ENCODE results near the gene UBE2M. TPM values are rescaled to one million over a fixed set of nuclear protein-coding genes. Genes with fewer than 3 reads are reported as not detected.
A peak's percentile ranks its signal among the peaks of the same experiment; 100 is the strongest.

UBE2M gene
- total RNA-seq, 1 donor from 2014 or later, result 73.6 TPM

GRCh38 chr19:58519355-58520256 is 38.8 kb downstream of the UBE2M start, which contains the start of gene ZBTB45:
Gene ZBTB45 (minus strand): TSS chr19:58519810. CDS start chr19:58517673, 2,137 bp downstream.
- Histone ChIP-seq H3K4me3 (ENCODE audit: low read length in 3 of 3) (peak within 1 kb of the TSS; percentile 93 to 97 (median 96)), H3K9me3 (ENCODE audit: control insufficient read depth in 3 of 3, low read length in 3 of 3) (no peaks in the 10 kb centered on the region), H3K9ac (ENCODE audit: low read depth in 1 of 3, low read length in 3 of 3) (peak within 1 kb of the TSS; percentile 95 to 96 (median 95)), H3K27me3 (ENCODE audit: control insufficient read depth in 3 of 3, insufficient read depth in 3 of 3, low read length in 3 of 3) (no peaks in the 10 kb centered on the region), H3K4me1 (ENCODE audit: control insufficient read depth in 3 of 3, insufficient read depth in 3 of 3, low read length in 3 of 3) (peaks cover 38 to 55% (median 38%) of the 10 kb centered on the region in 3 donors), H3K36me3 (ENCODE audit: control insufficient read depth in 3 of 3, insufficient read depth in 3 of 3, low read length in 3 of 3) (peaks cover 11 to 18% (median 17%) of the 10 kb centered on the region in 3 donors), H3K27ac (ENCODE audit: low read depth, low read length) (peak within 1 kb of the TSS; percentile 94)

- Histone ChIP-seq H3K27me3 (ENCODE audit: control insufficient read depth in 3 of 3, insufficient read depth in 3 of 3, low read length in 3 of 3) (no peaks in the 10 kb centered on the region), H3K4me1 (ENCODE audit: control insufficient read depth in 3 of 3, insufficient read depth in 3 of 3, low read length in 3 of 3) (peaks cover 41 to 59% (median 42%) of the 10 kb centered on the region in 3 donors), H3K27ac (ENCODE audit: low read depth, low read length) (peak overlapping the region; percentile 94), H3K9me3 (ENCODE audit: control insufficient read depth in 3 of 3, low read length in 3 of 3) (no peaks in the 10 kb centered on the region), H3K36me3 (ENCODE audit: control insufficient read depth in 3 of 3, insufficient read depth in 3 of 3, low read length in 3 of 3) (peaks cover 11 to 18% (median 17%) of the 10 kb centered on the region in 3 donors), H3K4me3 (ENCODE audit: low read length in 3 of 3) (peak overlapping the region; percentile 93 to 97 (median 96)), H3K9ac (ENCODE audit: low read depth in 1 of 3, low read length in 3 of 3) (peak overlapping the region; percentile 95 to 96 (median 95))
These were observed 39.4 kb downstream of the UBE2M start for GRCh38 chr19:58519087-58519354.

GRCh38 chr19:58518256-58519086 is 39.9 kb downstream of the UBE2M start:
- Histone ChIP-seq H3K9ac (ENCODE audit: low read depth in 1 of 3, low read length in 3 of 3) (peak overlapping the region; percentile 95 to 96 (median 95)), H3K4me3 (ENCODE audit: low read length in 3 of 3) (peak overlapping the region; percentile 93 to 97 (median 96)), H3K9me3 (ENCODE audit: control insufficient read depth in 3 of 3, low read length in 3 of 3) (no peaks in the 10 kb centered on the region), H3K4me1 (ENCODE audit: control insufficient read depth in 3 of 3, insufficient read depth in 3 of 3, low read length in 3 of 3) (peaks cover 44 to 59% (median 46%) of the 10 kb centered on the region in 3 donors), H3K27me3 (ENCODE audit: control insufficient read depth in 3 of 3, insufficient read depth in 3 of 3, low read length in 3 of 3) (no peaks in the 10 kb centered on the region), H3K36me3 (ENCODE audit: control insufficient read depth in 3 of 3, insufficient read depth in 3 of 3, low read length in 3 of 3) (peaks cover 11 to 18% (median 17%) of the 10 kb centered on the region in 3 donors), H3K27ac (ENCODE audit: low read depth, low read length) (peak overlapping the region; percentile 94)

GRCh38 chr19:58516964-58517833 is 41.2 kb downstream of the UBE2M start:
- Histone ChIP-seq H3K36me3 (ENCODE audit: control insufficient read depth in 3 of 3, insufficient read depth in 3 of 3, low read length in 3 of 3) (peaks cover 12 to 18% (median 17%) of the 10 kb centered on the region in 3 donors), H3K4me1 (ENCODE audit: control insufficient read depth in 3 of 3, insufficient read depth in 3 of 3, low read length in 3 of 3) (peaks cover 44 to 59% (median 46%) of the 10 kb centered on the region in 3 donors), H3K9me3 (ENCODE audit: control insufficient read depth in 3 of 3, low read length in 3 of 3) (no peaks in the 10 kb centered on the region)

GRCh38 chr19:58516246-58516836 is 42.1 kb downstream of the UBE2M start:
- Histone ChIP-seq H3K4me3 (ENCODE audit: low read length in 3 of 3) (no peak overlapping the region), H3K4me1 (ENCODE audit: control insufficient read depth in 3 of 3, insufficient read depth in 3 of 3, low read length in 3 of 3) (peaks cover 43 to 59% (median 44%) of the 10 kb centered on the region in 3 donors), H3K36me3 (ENCODE audit: control insufficient read depth in 3 of 3, insufficient read depth in 3 of 3, low read length in 3 of 3) (peaks cover 12 to 18% (median 17%) of the 10 kb centered on the region in 3 donors), H3K9ac (ENCODE audit: low read depth in 1 of 3, low read length in 3 of 3) (peak overlapping the region in 2 of 3 donors; percentile 64 to 65), H3K27ac (ENCODE audit: low read depth, low read length) (no peak overlapping the region), H3K27me3 (ENCODE audit: control insufficient read depth in 3 of 3, insufficient read depth in 3 of 3, low read length in 3 of 3) (no peaks in the 10 kb centered on the region), H3K9me3 (ENCODE audit: control insufficient read depth in 3 of 3, low read length in 3 of 3) (no peaks in the 10 kb centered on the region)

More at GRCh38 chr19:58516964-58517833, 41.2 kb downstream of the UBE2M start:
- no peaks in the 10 kb centered on the region for H3K27me3 ChIP-seq (ENCODE audit: control insufficient read depth in 3 of 3, insufficient read depth in 3 of 3, low read length in 3 of 3)
- H3K4me3 ChIP-seq (ENCODE audit: low read length in 3 of 3), result no peak overlapping the region
- H3K9ac ChIP-seq (ENCODE audit: low read depth in 1 of 3, low read length in 3 of 3), result no peak overlapping the region
- no peak overlapping the region for H3K27ac ChIP-seq (ENCODE audit: low read depth, low read length)

GRCh38 chr19:58515259-58515658 is 43.2 kb downstream of the UBE2M start:
- no peaks in the 10 kb centered on the region for H3K27me3 ChIP-seq (ENCODE audit: control insufficient read depth in 3 of 3, insufficient read depth in 3 of 3, low read length in 3 of 3)
- H3K36me3 ChIP-seq (ENCODE audit: control insufficient read depth in 3 of 3, insufficient read depth in 3 of 3, low read length in 3 of 3), result peaks cover 12 to 18% (median 17%) of the 10 kb centered on the region in 3 donors
- H3K27ac ChIP-seq (ENCODE audit: low read depth, low read length), result no peak overlapping the region
- H3K4me1 ChIP-seq (ENCODE audit: control insufficient read depth in 3 of 3, insufficient read depth in 3 of 3, low read length in 3 of 3), result peaks cover 39 to 54% (median 40%) of the 10 kb centered on the region in 3 donors
- peak overlapping the region in 2 of 3 donors; percentile 51 to 64 for H3K9ac ChIP-seq (ENCODE audit: low read depth in 1 of 3, low read length in 3 of 3)
- H3K9me3 ChIP-seq (ENCODE audit: control insufficient read depth in 3 of 3, low read length in 3 of 3), result no peaks in the 10 kb centered on the region
- peak overlapping the region in 1 of 3 donors; percentile 23 for H3K4me3 ChIP-seq (ENCODE audit: low read length in 3 of 3)

GRCh38 chr19:58514564-58515022 is 43.8 kb downstream of the UBE2M start:
- H3K4me1 ChIP-seq (ENCODE audit: control insufficient read depth in 3 of 3, insufficient read depth in 3 of 3, low read length in 3 of 3), result peaks cover 37 to 49% (median 39%) of the 10 kb centered on the region in 3 donors
- no peaks in the 10 kb centered on the region for H3K27me3 ChIP-seq (ENCODE audit: control insufficient read depth in 3 of 3, insufficient read depth in 3 of 3, low read length in 3 of 3)
- peak overlapping the region; percentile 16 to 66 (median 66) for H3K4me3 ChIP-seq (ENCODE audit: low read length in 3 of 3)
- no peaks in the 10 kb centered on the region for H3K9me3 ChIP-seq (ENCODE audit: control insufficient read depth in 3 of 3, low read length in 3 of 3)
- peaks cover 12 to 18% (median 17%) of the 10 kb centered on the region in 3 donors for H3K36me3 ChIP-seq (ENCODE audit: control insufficient read depth in 3 of 3, insufficient read depth in 3 of 3, low read length in 3 of 3)
- peak overlapping the region; percentile 27 to 73 (median 38) for H3K9ac ChIP-seq (ENCODE audit: low read depth in 1 of 3, low read length in 3 of 3)
- no peak overlapping the region for H3K27ac ChIP-seq (ENCODE audit: low read depth, low read length)

GRCh38 chr19:58513694-58514563 is 44.5 kb downstream of the UBE2M start:
- peak overlapping the region; percentile 27 to 73 (median 56) for H3K9ac ChIP-seq (ENCODE audit: low read depth in 1 of 3, low read length in 3 of 3)
- peaks cover 36 to 42% (median 37%) of the 10 kb centered on the region in 3 donors for H3K4me1 ChIP-seq (ENCODE audit: control insufficient read depth in 3 of 3, insufficient read depth in 3 of 3, low read length in 3 of 3)
- H3K4me3 ChIP-seq (ENCODE audit: low read length in 3 of 3), result peak overlapping the region; percentile 65 to 66 (median 66)
- H3K27ac ChIP-seq (ENCODE audit: low read depth, low read length), result no peak overlapping the region
- H3K9me3 ChIP-seq (ENCODE audit: control insufficient read depth in 3 of 3, low read length in 3 of 3), result no peaks in the 10 kb centered on the region
- H3K36me3 ChIP-seq (ENCODE audit: control insufficient read depth in 3 of 3, insufficient read depth in 3 of 3, low read length in 3 of 3), result peaks cover 12 to 18% (median 17%) of the 10 kb centered on the region in 3 donors
- no peaks in the 10 kb centered on the region for H3K27me3 ChIP-seq (ENCODE audit: control insufficient read depth in 3 of 3, insufficient read depth in 3 of 3, low read length in 3 of 3)

Measured in skeletal muscle tissue (tissue), 4 donors.